ENCODE data around the gene MMP28. TPM values are rescaled to one million over a fixed set of nuclear protein-coding genes. Genes with fewer than 3 reads are reported as not detected.
"Not testable (repeated sequence)": the region's sequence is repeated elsewhere in the genome, so short reads cannot be mapped to it uniquely, and the experiment has no call there.

Gene MMP28
- total RNA-seq, 1 experiment from 2014 or later: 0.40 TPM

- DNase-seq (ENCODE audit: low read depth): no peak
Measured at GRCh38 chr17:35765756-35766488, 29.5 kb downstream of the MMP28 start.

GRCh38 chr17:35765086-35765710, 30.2 kb downstream of the MMP28 start:
- no peak for DNase-seq (ENCODE audit: low read depth)

GRCh38 chr17:35764123-35764991, 31.1 kb downstream of the MMP28 start:
- DNase-seq (ENCODE audit: low read depth): peak; percentile 92

GRCh38 chr17:35763767-35764122, 31.7 kb downstream of the MMP28 start:
- no peak for DNase-seq (ENCODE audit: low read depth)

GRCh38 chr17:35761601-35762000, 33.8 kb downstream of the MMP28 start:
- DNase-seq (ENCODE audit: low read depth): no peak

GRCh38 chr17:35760587-35760986, 34.9 kb downstream of the MMP28 start, which contains the start of gene C17orf50:
TSS of gene C17orf50 (plus strand) at chr17:35760887. CDS start at chr17:35760942, 55 bp downstream.
- DNase-seq (ENCODE audit: low read depth): no peak

GRCh38 chr17:35757243-35757642, 38.2 kb downstream of the MMP28 start:
- no peak for DNase-seq (ENCODE audit: low read depth)

GRCh38 chr17:35752945-35753764, 42.3 kb downstream of the MMP28 start, which contains the start of gene GAS2L2:
TSS of gene GAS2L2 (minus strand) at chr17:35753239. CDS start at chr17:35752850, 389 bp downstream.
- no peak for DNase-seq (ENCODE audit: low read depth)

- DNase-seq (ENCODE audit: low read depth): no peak
Measured at GRCh38 chr17:35752471-35752870, 43.0 kb downstream of the MMP28 start.

- not testable (repeated sequence) for DNase-seq (ENCODE audit: low read depth)
Measured at GRCh38 chr17:35751541-35751940, 43.9 kb downstream of the MMP28 start.

GRCh38 chr17:35750526-35751395, 44.7 kb downstream of the MMP28 start:
- no peak for DNase-seq (ENCODE audit: low read depth)

- DNase-seq (ENCODE audit: low read depth): no peak
Measured at GRCh38 chr17:35749560-35750412, 45.7 kb downstream of the MMP28 start.

GRCh38 chr17:35748979-35749378, 46.5 kb downstream of the MMP28 start:
- DNase-seq (ENCODE audit: low read depth): no peak

GRCh38 chr17:35748341-35748841, 47.0 kb downstream of the MMP28 start:
- no peak for DNase-seq (ENCODE audit: low read depth)

GRCh38 chr17:35747540-35748017, 47.9 kb downstream of the MMP28 start:
- peak; percentile 83 for DNase-seq (ENCODE audit: low read depth)

- DNase-seq (ENCODE audit: low read depth): no peak
Measured at GRCh38 chr17:35745749-35746320, 49.6 kb downstream of the MMP28 start.

GRCh38 chr17:35745246-35745645, 50.2 kb downstream of the MMP28 start:
- no peak for DNase-seq (ENCODE audit: low read depth)

- no peak for DNase-seq (ENCODE audit: low read depth)
Measured at GRCh38 chr17:35744830-35745229, 50.6 kb downstream of the MMP28 start.

All from Daoy (cell line).